K562 (cell line): ENCODE measurements around the gene BEST1. TPM values are rescaled to one million over a fixed set of nuclear protein-coding genes. Genes with fewer than 3 reads are reported as not detected.

Experiments used
- CBX3 ChIP-seq, 2 experiments: IDR thresholded peaks; 1 replicate in 1 of 2; 2 replicates in 1 of 2; pipeline ENCODE4 v1.6.1; 2012; ENCODE audit warnings: inconsistent platforms in 2 of 2, low read length in 2 of 2, borderline replicate concordance in 1 of 2, control low read depth in 1 of 2
- CHD1 ChIP-seq: fragments of 200-600 bp; sonication (generic); IDR thresholded peaks from one replicate; pipeline ENCODE4 v1.6.1; 2012; ENCODE audit warnings: mild to moderate bottlenecking, moderate library complexity, low read length, inconsistent platforms
- DDX20 ChIP-seq: fragments of 450-650 bp; IDR thresholded peaks from 2 replicates; pipeline ENCODE4 v1.6.1; 2016; ENCODE audit warnings: missing genetic modification characterization, low read depth, mild to moderate bottlenecking, missing compliant biosample characterization, moderate library complexity
- DNMT1 ChIP-seq: fragments of 450-650 bp; IDR thresholded peaks from 2 replicates; pipeline ENCODE4 v1.6.1; 2016; ENCODE audit warnings: antibody characterized with exemption, mild to moderate bottlenecking
- ELF4 ChIP-seq: fragments of 450-650 bp; formaldehyde crosslinking; IDR thresholded peaks from 2 replicates; pipeline ENCODE4 v1.4.0; 2022; ENCODE audit warnings: missing genetic modification characterization
- GTF2E2 ChIP-seq: fragments of 200-800 bp; sonication (Bioruptor generic); IDR thresholded peaks from 2 replicates; pipeline ENCODE4 v1.6.1; 2016; ENCODE audit warnings: missing genetic modification characterization, missing compliant biosample characterization
- MTF1 ChIP-seq: fragments of 250-450 bp; sonication (Bioruptor Pico); IDR thresholded peaks from 2 replicates; pipeline ENCODE4 v1.9.0; 2021; ENCODE audit warnings: moderate library complexity, mild to moderate bottlenecking, inconsistent platforms, borderline replicate concordance
- MXI1 ChIP-seq: IDR thresholded peaks from 2 replicates; pipeline ENCODE4 v1.6.1; 2011; ENCODE audit warnings: low read depth, mild to moderate bottlenecking, improper control_type of control experiment, low read length
- NCOA4 ChIP-seq: fragments of 450-650 bp; IDR thresholded peaks from 2 replicates; pipeline ENCODE4 v1.6.1; 2018; ENCODE audit warnings: mild to moderate bottlenecking; ENCODE audit not compliant: partially characterized antibody
- NR3C1 ChIP-seq: sonication (generic); formaldehyde crosslinking; IDR thresholded peaks from 2 replicates; pipeline ENCODE4 v1.8.1; 2022; ENCODE audit warnings: missing genetic modification reagents
- PCBP2 ChIP-seq: fragments of 200-400 bp; formaldehyde crosslinking; IDR thresholded peaks from 2 replicates; pipeline ENCODE4 v1.6.1; 2018; ENCODE audit warnings: low read length, low read depth, mild to moderate bottlenecking, moderate library complexity; ENCODE audit not compliant: poor library complexity, severe bottlenecking
- POLR3G ChIP-seq: IDR thresholded peaks from 2 replicates; pipeline ENCODE4 v1.6.1; 2011; ENCODE audit not compliant: insufficient read length, insufficient replicate concordance; ENCODE audit errors: extremely low read depth
- RBM25 ChIP-seq: fragments of 200-400 bp; formaldehyde crosslinking; IDR thresholded peaks from 2 replicates; pipeline ENCODE4 v1.6.1; 2018; ENCODE audit warnings: low read length, low read depth, moderate library complexity; ENCODE audit not compliant: severe bottlenecking
- SREBF1 ChIP-seq: fragments of 150-350 bp; IDR thresholded peaks from 2 replicates; pipeline ENCODE4 v1.6.1; 2014; ENCODE audit warnings: antibody characterized with exemption, low read depth, low read length, borderline replicate concordance
- TBP ChIP-seq: optimal IDR thresholded peaks from 2 replicates; pipeline ENCODE3; 2011; ENCODE audit warnings: low read depth, low read length, improper control_type of control experiment
- THAP12 ChIP-seq: fragments of 250-450 bp; sonication (Bioruptor Pico); IDR thresholded peaks from 2 replicates; pipeline ENCODE4 v1.9.0; 2021; ENCODE audit warnings: mild to moderate bottlenecking, inconsistent platforms
- ZC3H4 ChIP-seq: sonication (generic); formaldehyde crosslinking; IDR thresholded peaks from 2 replicates; pipeline ENCODE4 v1.9.0; 2021; ENCODE audit warnings: missing genetic modification reagents, borderline replicate concordance
- ZMIZ1 ChIP-seq, 2 experiments: fragments of 150-350 bp in 1 of 2; IDR thresholded peaks; 2 replicates each; pipeline ENCODE4 v1.6.1; 2012 to 2016; ENCODE audit warnings: low read depth in 2 of 2, low read length in 2 of 2, mild to moderate bottlenecking in 1 of 2, moderate library complexity in 1 of 2
- ZNF12 ChIP-seq: sonication (generic); formaldehyde crosslinking; IDR thresholded peaks from 2 replicates; pipeline ENCODE4 v1.4.0; 2020; ENCODE audit warnings: mild to moderate bottlenecking, missing genetic modification reagents
- ZNF121 ChIP-seq: sonication (generic); formaldehyde crosslinking; conservative IDR thresholded peaks from 2 replicates; pipeline ENCODE4 v1.8.0; 2022; ENCODE audit warnings: missing genetic modification reagents
- ZNF165 ChIP-seq: fragments of 250-450 bp; sonication (Bioruptor Pico); IDR thresholded peaks from 2 replicates; pipeline ENCODE4 v1.4.0; 2020; ENCODE audit warnings: borderline replicate concordance
- ZNF311 ChIP-seq: fragments of 250-450 bp; sonication (Bioruptor Pico); IDR thresholded peaks from 2 replicates; pipeline ENCODE4 v1.4.0; 2020; ENCODE audit warnings: mild to moderate bottlenecking, moderate library complexity
- ZNF41 ChIP-seq: fragments of 250-450 bp; sonication (Bioruptor Pico); conservative IDR thresholded peaks from 2 replicates; pipeline ENCODE4 v1.4.0; 2020; ENCODE audit warnings: mild to moderate bottlenecking
- ZNF561 ChIP-seq: fragments of 450-650 bp; formaldehyde crosslinking; conservative IDR thresholded peaks from 2 replicates; pipeline ENCODE4 v1.4.0; 2020; ENCODE audit warnings: mild to moderate bottlenecking, moderate library complexity
- polyA plus RNA-seq, 8 experiments: library from polyadenylated mRNA; depleted of rRNA in 4 of 8; stranded (reverse) in 5 of 8; unstranded in 3 of 8; fragments of >200 nt; fragmentation: Nextera tagmentation in 2 of 8; fragmentation: Illumina TruSeq in 1 of 8; extraction: Ambion mirVana in 2 of 8; extraction: Trizol in 1 of 8; gene quantifications; 2 replicates each; pipeline versions ENCODE4 v1.2.1 to v1.2.3, GENCODE V29; 2011 to 2014; ENCODE audit warnings: inconsistent platforms in 1 of 8, missing spikeins in 1 of 8
- total RNA-seq, 7 experiments: library from RNA; depleted of rRNA in 6 of 7; stranded (reverse); fragments of >200 nt in 6 of 7; fragmentation: Illumina TruSeq in 2 of 7; extraction: Trizol in 2 of 7; gene quantifications; 2 replicates each; pipeline versions ENCODE4 v1.2.1 to v1.2.3, GENCODE V29; 2011 to 2021; ENCODE audit warnings: low replicate concordance in 1 of 7

BEST1 gene
- total and polyA plus RNA-seq, 9 of the 15 experiments (the other 6 are each of a cell fraction or from before 2014, with no cell fraction given): 0.07 to 1.3 (median 0.40) TPM

- TF ChIP-seq ZMIZ1 (IDR thresholded peaks at IDR 0.05; ENCODE audit: low read depth in 2 of 2, low read length in 2 of 2): peak in 1 of 2 experiments; percentile 84; a peak in 2 of 4 replicates
- TF ChIP-seq NCOA4: no peak
- TF ChIP-seq DDX20 (tag): no peak
- TF ChIP-seq SREBF1: no peak
- TF ChIP-seq ZNF121 (CRISPR knock-in tag): no peak
- TF ChIP-seq DNMT1: no peak
- no peak for TF ChIP-seq ZNF311 (CRISPR knock-in tag)
- TF ChIP-seq POLR3G: no peak
- TF ChIP-seq TBP: no peak
- no peak for TF ChIP-seq CHD1
- no peak for TF ChIP-seq ELF4 (CRISPR knock-in tag)
- peak; percentile 99 for TF ChIP-seq ZC3H4 (CRISPR knock-in tag)
- peak; percentile 94 for TF ChIP-seq RBM25
- no peak for TF ChIP-seq CBX3 (IDR thresholded peaks at IDR 0.05; ENCODE audit: borderline replicate concordance in 1 of 2, low read length in 2 of 2)
- TF ChIP-seq ZNF165: no peak
- no peak for TF ChIP-seq ZNF561 (CRISPR knock-in tag)
- TF ChIP-seq ZNF12 (CRISPR knock-in tag): no peak; the same call in none of the 2 replicates
- peak; percentile 30 for TF ChIP-seq PCBP2
- no peak; the same call in none of the 2 replicates for TF ChIP-seq GTF2E2 (tag)
- no peak for TF ChIP-seq MTF1
- TF ChIP-seq MXI1: no peak
- TF ChIP-seq THAP12 (CRISPR knock-in tag): peak; percentile 96
- TF ChIP-seq NR3C1 (CRISPR knock-in tag): peak; percentile 51; the same call in 1 of the 2 replicates
- no peak for TF ChIP-seq ZNF41
Measured at GRCh38 chr11:61967116-61967923, 17.2 kb downstream of the BEST1 start, which contains the start of gene FTH1 (continued).
